Keratinocyte (primary cell): ENCODE data around the gene ADAMTS7. TPM values are rescaled to one million over a fixed set of nuclear protein-coding genes. Genes with fewer than 3 reads are reported as not detected.
"Not testable (repeated sequence)": the region's sequence is repeated elsewhere in the genome, so short reads cannot be mapped to it uniquely, and the experiment has no call there.

Source experiments
- DNase-seq: peaks from one replicate; pipeline ENCODE4 v3.0.0-alpha.2; 2011; ENCODE audit warnings: low read depth, missing footprints, low spot score
- FAIRE-seq: peaks from 2 replicates; lab custom pipeline; 2011; peaks lifted over from hg19 to GRCh38; lab: Jason Lieb, UNC
- H2AFZ ChIP-seq: 2 replicates; pipeline ENCODE4 v1.6.0; 2012; ENCODE audit warnings: low read length, control low read depth, inconsistent platforms; ENCODE audit not compliant: control insufficient read depth
- H3K27ac ChIP-seq: 2 replicates; pipeline ENCODE4 v1.5.1; 2011; ENCODE audit warnings: low read length; ENCODE audit not compliant: control insufficient read depth, insufficient read depth
- H3K27me3 ChIP-seq: 3 replicates; pipeline ENCODE4 v1.6.0; 2011; ENCODE audit warnings: low read length; ENCODE audit not compliant: control insufficient read depth, insufficient read depth; ENCODE audit errors: extremely low read depth
- H3K36me3 ChIP-seq, 2 experiments: 2 replicates in 1 of 2; 3 replicates in 1 of 2; pipeline ENCODE4 v1.5.1; 2011; ENCODE audit warnings: low read length in 2 of 2, mild to moderate bottlenecking in 1 of 2; ENCODE audit not compliant: control insufficient read depth in 2 of 2, insufficient read depth in 2 of 2; ENCODE audit errors: extremely low read depth in 1 of 2
- H3K4me1 ChIP-seq: 3 replicates; pipeline ENCODE4 v1.5.1; 2011; ENCODE audit warnings: low read length; ENCODE audit not compliant: control insufficient read depth, insufficient read depth; ENCODE audit errors: extremely low read depth
- H3K4me2 ChIP-seq: 3 replicates; pipeline ENCODE4 v1.6.0; 2011; ENCODE audit warnings: low read depth, low read length; ENCODE audit not compliant: control insufficient read depth, insufficient read depth; ENCODE audit errors: extremely low read depth
- H3K4me3 ChIP-seq, 3 experiments: fragments of 200-600 bp in 1 of 3; sonication (generic) in 1 of 3; 2 replicates in 2 of 3; 3 replicates in 1 of 3; pipeline ENCODE4 v1.5.1; 2011 to 2016; ENCODE audit warnings: low read length in 3 of 3, mild to moderate bottlenecking in 3 of 3, control low read depth in 2 of 3, inconsistent platforms in 1 of 3, low read depth in 1 of 3, mixed read lengths in 1 of 3, mixed run types in 1 of 3, moderate library complexity in 1 of 3; ENCODE audit not compliant: control insufficient read depth in 2 of 3, insufficient read depth in 2 of 3; ENCODE audit errors: extremely low read depth in 1 of 3
- H3K79me2 ChIP-seq: 2 replicates; pipeline ENCODE4 v1.6.0; 2012; ENCODE audit warnings: low read length; ENCODE audit not compliant: control insufficient read depth, insufficient read depth
- H3K9ac ChIP-seq: 3 replicates; pipeline ENCODE4 v1.6.0; 2011; ENCODE audit warnings: low read length; ENCODE audit not compliant: control insufficient read depth, insufficient read depth; ENCODE audit errors: extremely low read depth
- H3K9me1 ChIP-seq: 3 replicates; pipeline ENCODE4 v1.6.0; 2011; ENCODE audit warnings: low read length; ENCODE audit not compliant: control insufficient read depth, insufficient read depth; ENCODE audit errors: extremely low read depth
- H3K9me3 ChIP-seq: 2 replicates; pipeline ENCODE4 v1.5.1; 2012; ENCODE audit warnings: low read depth, low read length; ENCODE audit not compliant: control insufficient read depth
- H4K20me1 ChIP-seq: 3 replicates; pipeline ENCODE4 v1.6.0; 2011; ENCODE audit warnings: low read length; ENCODE audit not compliant: control insufficient read depth, insufficient read depth; ENCODE audit errors: extremely low read depth
- EZH2 ChIP-seq: IDR thresholded peaks from one replicate; pipeline ENCODE4 v1.6.1; 2012; ENCODE audit warnings: inconsistent platforms, mild to moderate bottlenecking, low read length, moderate library complexity
- dilution Hi-C: fragments of 300-500 bp; cut with MboI; formaldehyde crosslinking; loops from one replicate; pipeline ENCODE4 v1.7.0; 2020; ENCODE audit warnings: low sequenced_read_pairs; ENCODE audit not compliant: extremely low pct_ligation_motif_present
- polyA plus RNA-seq, 5 experiments: library from polyadenylated mRNA; depleted of rRNA in 3 of 5; stranded (reverse) in 3 of 5; stranded (forward) in 1 of 5; unstranded in 1 of 5; fragments of >200 nt; gene quantifications; 1 replicate in 1 of 5; 2 replicates in 3 of 5; 3 replicates in 1 of 5; pipeline versions ENCODE4 v1.2.1 to v1.2.3, GENCODE V29; 2011 to 2012; ENCODE audit warnings: missing spikeins in 2 of 5, low read depth in 1 of 5, low replicate concordance in 1 of 5
- TF ChIP-seq, protein P1 (sequence below), 3 experiments: IDR thresholded peaks in 1 of 3; conservative IDR thresholded peaks in 1 of 3; optimal IDR thresholded peaks in 1 of 3; 2 replicates in 2 of 3; 3 replicates in 1 of 3; pipeline versions ENCODE3 to v1.5.1; 2011; ENCODE audit warnings: low read length in 3 of 3, mild to moderate bottlenecking in 3 of 3, moderate library complexity in 2 of 3, control low read depth in 1 of 3, inconsistent platforms in 1 of 3; ENCODE audit not compliant: insufficient read depth in 2 of 3; ENCODE audit errors: extremely low read depth in 1 of 3

The ADAMTS7 gene
- polyA plus RNA-seq, 1 donor (not counting 4 experiments of a cell fraction or from before 2014, with no cell fraction given): 0.13 TPM

DNA sequence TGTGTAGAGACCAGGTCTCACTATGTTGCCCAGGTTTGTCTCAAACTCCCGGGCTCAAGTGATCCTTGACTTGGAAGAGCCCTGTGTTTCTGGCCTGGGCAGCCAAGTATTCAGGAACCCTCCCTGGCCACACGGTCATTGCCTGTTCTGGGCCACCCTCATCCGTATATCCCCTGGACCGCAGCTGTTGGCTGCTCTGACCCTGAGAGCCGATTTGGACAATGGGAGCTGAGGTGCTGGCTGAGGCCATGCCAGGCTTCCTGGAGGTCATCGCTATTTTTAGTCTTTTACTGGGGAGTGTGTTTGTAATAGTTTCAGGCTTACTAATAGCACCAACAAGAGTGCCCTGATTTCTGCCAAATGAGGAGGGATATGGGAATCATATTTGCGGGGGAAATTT lies 60.7 kb downstream of the ADAMTS7 start:
- no peak overlapping the region for H3K27ac ChIP-seq
- H3K9ac ChIP-seq: no peak overlapping the region
- H3K9me3 ChIP-seq: no peaks in the 10 kb centered on the region
- H3K4me2 ChIP-seq: peak overlapping the region; percentile 76
- no peaks in the 10 kb centered on the region for H3K79me2 ChIP-seq
- dilution Hi-C loops: no loop called here
- no peaks in the 10 kb centered on the region for H3K36me3 ChIP-seq
- FAIRE-seq: no peak
- no peaks in the 10 kb centered on the region for H3K4me1 ChIP-seq
- no peak for TF ChIP-seq EZH2
- TF ChIP-seq, protein P1, sequence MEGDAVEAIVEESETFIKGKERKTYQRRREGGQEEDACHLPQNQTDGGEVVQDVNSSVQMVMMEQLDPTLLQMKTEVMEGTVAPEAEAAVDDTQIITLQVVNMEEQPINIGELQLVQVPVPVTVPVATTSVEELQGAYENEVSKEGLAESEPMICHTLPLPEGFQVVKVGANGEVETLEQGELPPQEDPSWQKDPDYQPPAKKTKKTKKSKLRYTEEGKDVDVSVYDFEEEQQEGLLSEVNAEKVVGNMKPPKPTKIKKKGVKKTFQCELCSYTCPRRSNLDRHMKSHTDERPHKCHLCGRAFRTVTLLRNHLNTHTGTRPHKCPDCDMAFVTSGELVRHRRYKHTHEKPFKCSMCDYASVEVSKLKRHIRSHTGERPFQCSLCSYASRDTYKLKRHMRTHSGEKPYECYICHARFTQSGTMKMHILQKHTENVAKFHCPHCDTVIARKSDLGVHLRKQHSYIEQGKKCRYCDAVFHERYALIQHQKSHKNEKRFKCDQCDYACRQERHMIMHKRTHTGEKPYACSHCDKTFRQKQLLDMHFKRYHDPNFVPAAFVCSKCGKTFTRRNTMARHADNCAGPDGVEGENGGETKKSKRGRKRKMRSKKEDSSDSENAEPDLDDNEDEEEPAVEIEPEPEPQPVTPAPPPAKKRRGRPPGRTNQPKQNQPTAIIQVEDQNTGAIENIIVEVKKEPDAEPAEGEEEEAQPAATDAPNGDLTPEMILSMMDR (optimal IDR thresholded peaks at IDR 0.05 in 1 of 3, IDR thresholded peaks at IDR 0.05 in 1 of 3, conservative IDR thresholded peaks at IDR 0.05 in 1 of 3; ENCODE audit: extremely low read depth in 1 of 3, insufficient read depth in 2 of 3, low read length in 3 of 3): no peak
- H3K27me3 ChIP-seq: no peaks in the 10 kb centered on the region
- H3K9me1 ChIP-seq: no peaks in the 10 kb centered on the region
- peak overlapping the region; percentile 61 for H2AFZ ChIP-seq
- no peak for DNase-seq
- H3K4me3 ChIP-seq: peak overlapping the region in 1 of 3 experiments; percentile 19
- no peaks in the 10 kb centered on the region for H4K20me1 ChIP-seq

DNA sequence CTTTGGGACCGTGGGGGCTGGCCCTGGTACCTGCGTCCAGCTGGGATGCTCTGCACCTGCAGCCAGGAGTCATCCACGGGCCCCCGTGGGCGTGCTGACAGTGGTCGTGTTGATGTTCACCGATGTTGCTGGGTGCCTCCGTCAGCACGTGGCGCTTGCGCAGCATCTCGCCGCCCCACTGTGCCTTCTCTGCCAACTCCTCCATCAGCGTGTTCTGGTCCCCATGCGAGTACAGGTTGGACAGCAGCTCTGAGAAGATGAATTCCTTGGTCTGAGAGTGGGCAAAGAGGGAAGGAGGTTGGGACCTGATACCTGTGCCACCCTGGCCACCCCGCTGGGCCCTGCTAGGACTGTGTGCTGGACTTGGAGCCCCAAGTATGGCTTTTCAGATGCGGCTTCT lies 61.4 kb downstream of the ADAMTS7 start:
- no peak for DNase-seq
- no peak for FAIRE-seq

DNA sequence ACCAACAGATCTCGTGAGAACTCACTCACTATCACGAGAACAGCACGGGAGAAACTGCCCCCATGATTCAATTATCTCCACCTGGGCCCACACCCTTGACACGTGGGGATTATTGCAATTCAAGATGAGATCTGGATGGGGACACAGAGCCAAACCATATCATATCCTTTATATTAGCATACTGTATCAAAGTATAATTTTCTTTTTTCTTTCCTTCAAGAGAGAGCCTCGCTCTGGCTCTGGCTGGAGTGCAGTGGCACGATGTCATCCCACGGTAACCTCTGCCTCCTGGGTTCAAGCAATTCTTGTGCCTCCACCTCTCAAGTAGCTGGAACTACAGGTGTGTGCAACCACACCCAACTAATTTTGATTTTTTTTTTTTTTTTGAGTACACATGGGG lies 63.4 kb downstream of the ADAMTS7 start:
- H3K9ac ChIP-seq, H3K9me1 ChIP-seq, H3K27me3 ChIP-seq, H4K20me1 ChIP-seq, H3K4me3 ChIP-seq, H3K27ac ChIP-seq, H3K4me2 ChIP-seq, H3K79me2 ChIP-seq, H2AFZ ChIP-seq, FAIRE-seq, DNase-seq, H3K36me3 ChIP-seq, H3K4me1 ChIP-seq, H3K9me3 ChIP-seq, dilution Hi-C loops: not testable (repeated sequence)

More for the DNA sequence above, 61.4 kb downstream of the ADAMTS7 start:
- dilution Hi-C loops: no loop called here
- Histone ChIP-seq H3K4me3 (no peak overlapping the region), H3K27me3 (no peaks in the 10 kb centered on the region), H4K20me1 (no peaks in the 10 kb centered on the region), H3K9me1 (no peaks in the 10 kb centered on the region), H3K27ac (no peak overlapping the region), H3K9me3 (no peaks in the 10 kb centered on the region), H2AFZ (no peak overlapping the region), H3K9ac (no peak overlapping the region), H3K4me1 (no peaks in the 10 kb centered on the region), H3K4me2 (no peak overlapping the region), H3K36me3 (no peaks in the 10 kb centered on the region), H3K79me2 (no peaks in the 10 kb centered on the region)
- no peak for TF ChIP-seq EZH2

DNA sequence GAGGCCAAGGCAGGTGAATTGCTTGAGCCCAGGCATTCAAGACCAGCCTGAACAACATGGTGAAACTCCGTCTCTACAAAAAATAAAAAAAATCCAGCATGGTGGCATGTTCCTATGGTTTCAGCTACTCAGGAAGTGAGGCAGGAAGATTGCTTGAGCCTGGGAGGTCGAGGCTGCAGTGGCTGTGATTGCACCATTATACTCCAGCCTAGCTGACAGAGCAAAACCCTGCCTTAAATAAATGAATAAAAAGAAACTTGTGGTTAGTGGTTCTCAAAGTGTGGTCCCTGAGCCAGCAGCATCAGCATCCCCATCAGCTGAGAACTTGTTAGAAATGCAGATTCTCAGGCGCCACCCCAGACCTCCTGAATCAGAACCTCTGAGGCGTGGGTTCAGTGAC lies 69.6 kb downstream of the ADAMTS7 start:
- H3K79me2 ChIP-seq, H3K9me1 ChIP-seq, FAIRE-seq, H2AFZ ChIP-seq, H3K27me3 ChIP-seq, H3K9ac ChIP-seq, H4K20me1 ChIP-seq, H3K9me3 ChIP-seq, H3K4me3 ChIP-seq, H3K36me3 ChIP-seq, DNase-seq, H3K4me1 ChIP-seq, H3K4me2 ChIP-seq, dilution Hi-C loops, H3K27ac ChIP-seq: not testable (repeated sequence)
